Left ventricle myocardium inferior (tissue), 1 donor: ENCODE data around the gene RASAL2. TPM values are rescaled to one million over a fixed set of nuclear protein-coding genes. Genes with fewer than 3 reads are reported as not detected.
"Not testable (repeated sequence)": the region's sequence is repeated elsewhere in the genome, so short reads cannot be mapped to it uniquely, and the experiment has no call there.

Experiments
- DNase-seq: peaks from one replicate; pipeline ENCODE4 v3.0.0-alpha.2; 2020
- H3K27ac ChIP-seq: fragments of 200-600 bp; replicated peaks from 2 replicates; pipeline ENCODE4 v1.8.0; 2021
- H3K27me3 ChIP-seq: fragments of 200-600 bp; 2 replicates; pipeline ENCODE4 v1.8.0; 2021; ENCODE audit warnings: low read depth
- H3K36me3 ChIP-seq: fragments of 200-600 bp; 2 replicates; pipeline ENCODE4 v1.8.0; 2021
- H3K4me1 ChIP-seq: fragments of 200-600 bp; 2 replicates; pipeline ENCODE4 v1.8.0; 2021
- H3K4me3 ChIP-seq: fragments of 200-600 bp; 2 replicates; pipeline ENCODE4 v1.8.0; 2021; ENCODE audit warnings: mild to moderate bottlenecking, moderate library complexity
- H3K9me3 ChIP-seq: fragments of 200-600 bp; replicated peaks from 2 replicates; pipeline ENCODE4 v1.8.0; 2021
- CTCF ChIP-seq: fragments of 200-600 bp; IDR thresholded peaks from 2 replicates; pipeline ENCODE4 v1.8.0; 2021; ENCODE audit warnings: antibody characterized with exemption, mild to moderate bottlenecking, borderline replicate concordance
- intact Hi-C: fragments of 100-400 bp; cut with micrococcal nuclease; formaldehyde crosslinking; loops from one replicate; pipeline ENCODE4 v1.11.0; 2022
- total RNA-seq: library from RNA; stranded (reverse); fragmentation: NEBNext Ultra II Directional; extraction: Animal tissue kit (Norgen Biotek cat#: 25700); gene quantifications from one replicate; pipeline ENCODE4 v1.2.1, GENCODE V29; 2021
- donor health status: DM: no; HTN: yes; CAD: no; lungs with severe emphysema.

Gene RASAL2
- total RNA-seq, 1 donor from 2014 or later: 28.3 TPM

- no peak for DNase-seq
- H3K4me1 ChIP-seq: peaks cover 56% of the 10 kb centered on the region
- TF ChIP-seq CTCF: no peak
- H3K36me3 ChIP-seq: no peaks in the 10 kb centered on the region
- no peak overlapping the region for H3K27ac ChIP-seq
- no peak overlapping the region for H3K4me3 ChIP-seq
- no peaks in the 10 kb centered on the region for H3K27me3 ChIP-seq
- H3K9me3 ChIP-seq: no peaks in the 10 kb centered on the region
- intact Hi-C loops: no loop called here
Measured at GRCh38 chr1:178109348-178110143, 15.6 kb downstream of the RASAL2 start.

GRCh38 chr1:178115260-178115659 is 21.4 kb downstream of the RASAL2 start:
- Histone ChIP-seq H3K4me1 (peaks cover 16% of the 10 kb centered on the region), H3K4me3 (no peak overlapping the region), H3K9me3 (no peaks in the 10 kb centered on the region), H3K36me3 (no peaks in the 10 kb centered on the region), H3K27me3 (no peaks in the 10 kb centered on the region), H3K27ac (no peak overlapping the region)
- no peak for DNase-seq
- TF ChIP-seq CTCF: no peak
- intact Hi-C loops: no loop called here

- peaks cover 33% of the 10 kb centered on the region for H3K4me1 ChIP-seq
- no peak for DNase-seq
- H3K27ac ChIP-seq: no peak overlapping the region
- no peaks in the 10 kb centered on the region for H3K9me3 ChIP-seq
- H3K27me3 ChIP-seq: no peaks in the 10 kb centered on the region
- TF ChIP-seq CTCF: no peak
- H3K4me3 ChIP-seq: no peak overlapping the region
- H3K36me3 ChIP-seq: no peaks in the 10 kb centered on the region
- intact Hi-C loops: no loop called here
Measured at GRCh38 chr1:178118524-178118923, 24.6 kb downstream of the RASAL2 start.

GRCh38 chr1:178119628-178120027 is 25.7 kb downstream of the RASAL2 start:
- Histone ChIP-seq H3K27me3 (no peaks in the 10 kb centered on the region), H3K9me3 (no peaks in the 10 kb centered on the region), H3K27ac (no peak overlapping the region), H3K4me3 (no peak overlapping the region), H3K36me3 (no peaks in the 10 kb centered on the region), H3K4me1 (peaks cover 43% of the 10 kb centered on the region)
- intact Hi-C loops: no loop called here
- no peak for TF ChIP-seq CTCF
- no peak for DNase-seq

- TF ChIP-seq CTCF: no peak
- Histone ChIP-seq H3K36me3 (no peaks in the 10 kb centered on the region), H3K27me3 (no peaks in the 10 kb centered on the region), H3K4me3 (no peak overlapping the region), H3K27ac (no peak overlapping the region), H3K4me1 (peaks cover 48% of the 10 kb centered on the region), H3K9me3 (no peaks in the 10 kb centered on the region)
- DNase-seq: no peak
- intact Hi-C loops: no loop called here
Measured at GRCh38 chr1:178120088-178120487, 26.2 kb downstream of the RASAL2 start.

- H3K27me3 ChIP-seq, H3K36me3 ChIP-seq, H3K9me3 ChIP-seq, H3K27ac ChIP-seq, intact Hi-C loops, H3K4me3 ChIP-seq, DNase-seq: not testable (repeated sequence)
- H3K4me1 ChIP-seq: peaks cover 49% of the 10 kb centered on the region
Measured at GRCh38 chr1:178120520-178121052, 26.7 kb downstream of the RASAL2 start.
